Kidney epithelial cell (primary cell): Measurements from ENCODE around the gene CACTIN. TPM values are rescaled to one million over a fixed set of nuclear protein-coding genes. Genes with fewer than 3 reads are reported as not detected.
A peak's percentile ranks its signal among the peaks of the same experiment; 100 is the strongest.

Experiments
- DNase-seq: peaks from one replicate; pipeline ENCODE4 v3.0.0-alpha.2; 2010; ENCODE audit warnings: low read depth
- H3K27me3 ChIP-seq: 2 replicates; pipeline ENCODE4 v1.6.0; 2011; ENCODE audit warnings: low read length; ENCODE audit not compliant: control insufficient read depth, insufficient read depth
- H3K36me3 ChIP-seq: 2 replicates; pipeline ENCODE4 v1.5.1; 2011; ENCODE audit warnings: low read length; ENCODE audit not compliant: control insufficient read depth, insufficient read depth
- H3K4me3 ChIP-seq: 2 replicates; pipeline ENCODE4 v1.5.1; 2011; ENCODE audit warnings: low read depth, mild to moderate bottlenecking, control low read depth, low read length
- CTCF ChIP-seq: IDR thresholded peaks from 2 replicates; pipeline ENCODE4 v1.5.1; 2011; ENCODE audit warnings: mild to moderate bottlenecking, moderate library complexity, low read length, control low read depth, inconsistent platforms; ENCODE audit not compliant: insufficient read depth, poor library complexity, severe bottlenecking
- total RNA-seq: library from RNA; depleted of rRNA; stranded (reverse); fragments of >200 nt; gene quantifications from 2 replicates; pipeline ENCODE4 v1.2.3, GENCODE V29; 2015

The CACTIN gene
- total RNA-seq, 1 donor from 2014 or later = 46.6 TPM

- Histone ChIP-seq H3K27me3 (no peaks in the 10 kb centered on the region), H3K4me3 (no peak overlapping the region), H3K36me3 (no peaks in the 10 kb centered on the region)
- no peak for TF ChIP-seq CTCF
- no peak for DNase-seq
These were observed 6.3 kb downstream of the CACTIN start for GRCh38 chr19:3620145-3620816.

GRCh38 chr19:3619631-3620012 is 7.0 kb downstream of the CACTIN start:
- Histone ChIP-seq H3K4me3 (no peak overlapping the region), H3K36me3 (no peaks in the 10 kb centered on the region), H3K27me3 (no peaks in the 10 kb centered on the region)
- DNase-seq = no peak
- no peak for TF ChIP-seq CTCF

- H3K36me3 ChIP-seq = no peaks in the 10 kb centered on the region
- no peak for DNase-seq
- no peak for TF ChIP-seq CTCF
- no peaks in the 10 kb centered on the region for H3K27me3 ChIP-seq
- no peak overlapping the region for H3K4me3 ChIP-seq
These were observed 7.6 kb downstream of the CACTIN start for GRCh38 chr19:3618811-3619630.

DNA sequence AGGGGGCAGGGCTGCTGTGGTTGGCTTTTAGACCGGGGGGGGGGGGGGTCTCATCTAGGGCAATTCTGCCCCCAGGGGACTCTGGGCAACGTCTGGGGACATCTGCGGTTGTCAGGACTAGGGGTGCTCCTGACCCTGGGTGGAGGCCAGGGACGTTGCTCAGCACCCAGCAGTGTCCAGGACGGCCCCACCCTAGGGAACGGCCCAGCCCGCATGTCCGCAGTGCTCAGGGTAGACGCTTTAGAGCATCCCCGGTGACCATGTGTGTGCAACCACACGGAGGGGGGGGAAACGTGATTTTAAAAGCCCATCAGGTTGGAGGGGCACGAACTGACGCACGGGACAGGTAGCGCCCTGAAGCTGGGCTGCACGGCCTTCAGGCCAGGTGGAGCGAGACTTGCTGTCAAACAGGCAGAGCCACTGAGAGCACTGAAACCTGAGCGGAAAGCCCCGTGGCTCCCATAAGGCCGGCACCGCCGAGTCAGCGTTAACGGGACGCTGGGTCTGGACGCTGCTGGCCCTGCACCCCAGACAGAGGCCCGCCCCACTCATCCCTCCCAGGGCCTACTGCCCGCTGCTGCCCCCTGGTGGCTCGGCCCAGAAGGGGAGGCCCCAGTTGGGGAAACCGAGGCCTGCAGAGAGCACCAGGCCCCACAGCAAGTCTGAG is 8.3 kb downstream of the CACTIN start:
- Histone ChIP-seq H3K27me3 (no peaks in the 10 kb centered on the region), H3K36me3 (no peaks in the 10 kb centered on the region), H3K4me3 (no peak overlapping the region)
- no peak for DNase-seq
- TF ChIP-seq CTCF = peak; percentile 96

GRCh38 chr19:3617463-3617862 is 9.1 kb downstream of the CACTIN start:
- H3K36me3 ChIP-seq = no peaks in the 10 kb centered on the region
- H3K4me3 ChIP-seq = no peak overlapping the region
- no peak for DNase-seq

More at GRCh38 chr19:3617463-3617862, 9.1 kb downstream of the CACTIN start:
- H3K27me3 ChIP-seq = no peaks in the 10 kb centered on the region
- no peak for TF ChIP-seq CTCF
